NCI-H69 (cell line): ENCODE data around the gene C1orf226.

Experiments used
- DNase-seq: peaks from one replicate; lab custom pipeline; 2025; lab: John Stamatoyannopoulos, UW

Gene C1orf226

GRCh38 chr1:162384601-162385279, 3.2 kb downstream of the C1orf226 start:
- no peak for DNase-seq

GRCh38 chr1:162385280-162385623, 3.7 kb downstream of the C1orf226 start:
- no peak for DNase-seq

GRCh38 chr1:162385702-162386101, 4.2 kb downstream of the C1orf226 start:
- DNase-seq: no peak

- DNase-seq: no peak
Observed at GRCh38 chr1:162386292-162387225, 5.0 kb downstream of the C1orf226 start.

DNA sequence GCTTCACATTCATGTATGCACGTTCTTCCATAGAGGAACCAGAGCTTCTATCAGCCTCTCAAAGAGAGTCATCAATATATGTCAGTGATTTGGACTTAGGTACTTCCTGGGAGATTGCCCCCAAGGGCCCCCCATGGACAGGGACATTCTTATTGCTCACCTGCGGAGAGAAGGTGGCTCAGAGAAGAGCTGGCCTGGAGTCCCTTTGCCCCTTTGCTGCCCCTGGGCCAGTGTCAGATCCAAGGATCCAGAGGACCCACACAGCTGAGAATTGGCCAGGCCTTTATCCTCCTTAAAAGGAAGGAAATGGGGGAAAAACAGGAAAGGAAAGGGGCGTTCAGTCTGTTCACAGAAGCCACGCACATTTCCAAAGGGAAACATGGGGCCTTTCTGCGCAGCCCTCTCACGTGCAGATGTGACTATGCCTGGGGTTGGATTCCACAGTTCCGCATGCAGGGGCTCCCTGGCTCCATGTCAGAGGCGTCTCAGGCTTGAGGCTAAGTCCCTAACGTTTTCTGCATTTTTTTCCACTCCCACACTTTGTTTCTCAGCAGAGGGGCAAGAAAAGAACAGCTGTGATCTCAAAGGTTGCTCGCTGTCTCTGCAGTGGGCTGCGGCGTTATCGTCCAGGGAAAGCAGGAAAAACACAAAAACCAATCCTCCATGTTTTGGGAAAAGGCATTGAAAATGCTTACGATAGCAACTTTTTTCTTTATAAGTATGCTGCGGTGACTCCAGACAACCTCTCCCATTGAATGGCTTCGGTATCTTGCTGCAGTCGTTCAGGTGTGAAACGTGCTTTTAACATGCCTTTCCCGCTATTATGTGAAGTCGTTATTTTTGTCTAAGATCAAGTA, 5.9 kb downstream of the C1orf226 start:
- no peak for DNase-seq

GRCh38 chr1:162388083-162388594, 6.6 kb downstream of the C1orf226 start:
- DNase-seq: no peak

DNA sequence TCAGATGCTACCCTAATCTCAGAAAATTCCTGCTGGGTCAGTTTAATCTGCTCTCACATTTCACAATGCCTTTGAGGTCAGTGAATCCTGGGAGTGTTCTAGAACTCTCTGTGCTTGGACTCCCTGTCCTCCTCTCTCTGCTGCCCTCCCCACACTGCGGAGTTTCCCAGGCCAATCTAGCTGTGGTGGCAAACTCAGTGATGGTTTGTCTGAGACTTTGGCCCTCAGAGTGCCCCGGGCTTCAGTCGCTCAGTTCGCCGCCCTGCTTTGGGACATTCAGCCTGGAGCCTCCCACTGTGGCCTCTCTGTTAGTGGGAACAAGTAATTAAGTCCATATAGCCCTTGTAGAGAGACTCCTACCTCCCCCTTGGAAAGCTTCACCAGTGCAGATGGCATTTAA, 7.1 kb downstream of the C1orf226 start:
- DNase-seq: peak; percentile 43

DNA sequence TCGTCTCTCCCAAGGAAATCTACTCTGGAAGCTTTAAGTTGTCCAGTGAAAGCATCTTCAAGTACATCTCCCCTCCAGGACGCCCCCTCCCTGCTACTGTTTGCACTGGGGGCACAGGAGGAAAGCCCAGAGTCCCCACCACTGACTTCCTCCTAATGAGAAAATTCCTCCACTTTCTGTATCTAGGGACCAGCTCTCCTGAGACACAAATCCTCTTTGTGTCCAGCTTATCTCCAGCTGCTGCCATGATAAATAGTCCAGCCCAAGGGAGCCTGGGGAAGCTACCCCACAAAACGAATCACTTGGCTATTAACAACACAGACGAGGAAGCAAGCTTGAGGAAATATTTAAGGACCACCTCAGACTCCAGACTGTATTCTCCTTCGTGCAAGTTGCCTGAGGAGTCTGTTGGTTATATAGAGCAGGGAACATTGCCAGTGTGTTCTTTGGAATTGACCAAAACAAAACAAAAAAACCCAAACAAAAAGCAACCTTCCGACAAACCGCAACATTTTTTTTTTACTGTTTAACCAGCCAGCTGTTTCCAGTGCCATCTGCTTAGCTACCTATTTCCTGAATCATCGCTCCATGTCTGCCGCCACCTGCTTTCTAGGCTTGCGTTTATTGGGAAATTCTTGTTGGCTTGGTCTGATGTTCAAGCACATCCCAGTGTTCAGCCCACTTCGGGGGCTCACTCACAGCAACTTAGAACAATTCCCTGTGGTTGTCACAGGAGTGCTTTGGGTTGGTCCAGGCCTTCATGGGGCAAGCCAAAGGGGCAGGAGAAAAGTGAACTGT, 7.7 kb downstream of the C1orf226 start:
- DNase-seq: peak; percentile 60

DNA sequence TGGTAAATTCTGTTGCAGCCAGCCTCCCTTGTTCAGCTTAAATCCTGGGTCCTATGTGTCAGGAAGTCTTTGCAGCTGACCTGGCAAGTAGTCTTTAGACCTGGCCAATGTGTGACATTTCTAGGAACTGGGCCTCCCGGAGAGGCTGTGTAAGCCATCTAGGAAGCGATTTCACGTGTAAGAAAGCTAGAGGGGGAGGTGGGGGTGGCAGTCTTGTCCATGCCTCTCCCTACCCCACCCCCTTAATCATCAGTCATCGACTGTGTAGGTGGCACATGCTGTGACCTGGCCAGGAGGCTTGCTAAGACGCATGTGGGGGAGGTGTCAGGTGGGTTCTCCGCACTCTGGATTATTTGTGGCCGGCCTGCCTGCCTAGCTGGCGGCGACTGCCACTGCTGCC, 8.4 kb downstream of the C1orf226 start:
- peak; percentile 38 for DNase-seq

DNA sequence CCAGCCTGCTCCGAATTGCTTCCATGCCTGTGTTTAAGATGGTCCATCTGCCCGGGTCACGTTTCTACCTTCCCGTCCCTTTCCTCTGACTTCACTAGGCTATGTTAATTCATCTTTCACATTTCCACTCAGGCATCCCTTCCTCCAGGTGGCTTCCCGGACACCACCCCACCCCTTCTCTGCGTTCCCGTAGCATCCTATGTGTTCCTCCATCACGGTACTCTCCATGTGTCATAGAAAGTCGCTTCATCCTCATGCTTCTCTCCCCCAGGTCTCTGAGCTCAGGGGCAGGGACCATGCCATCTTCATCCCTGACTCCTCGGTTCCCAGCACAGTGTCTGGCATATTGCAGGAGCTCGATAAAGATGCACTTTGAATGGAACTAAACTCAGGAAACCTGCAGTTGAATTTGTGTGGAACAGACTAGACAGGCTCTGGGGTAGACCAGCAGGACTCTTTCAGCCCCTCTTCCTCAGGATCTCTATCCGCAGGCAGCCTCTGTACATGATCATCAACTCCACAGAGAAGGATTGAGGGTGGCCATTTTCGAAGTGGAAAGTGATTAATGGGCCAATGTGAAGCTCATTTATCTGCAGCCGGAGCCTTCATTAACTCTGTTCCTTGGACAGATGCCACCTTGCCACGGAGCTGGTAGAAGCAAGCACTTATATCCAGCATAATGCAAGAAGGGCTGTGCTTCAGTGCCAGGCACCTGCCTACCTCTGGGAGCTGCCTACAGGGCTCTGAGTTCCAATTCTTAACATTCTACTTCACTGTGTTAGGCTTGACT, 9.1 kb downstream of the C1orf226 start:
- peak; percentile 85 for DNase-seq

- peak; percentile 72 for DNase-seq
Observed at GRCh38 chr1:162391790-162392563, 10.4 kb downstream of the C1orf226 start.

- no peak for DNase-seq
Observed at GRCh38 chr1:162396201-162396906, 14.8 kb downstream of the C1orf226 start.

- DNase-seq: no peak
Observed at GRCh38 chr1:162397039-162397448, 15.5 kb downstream of the C1orf226 start.

- DNase-seq: no peak
Observed at GRCh38 chr1:162397943-162398560, 16.5 kb downstream of the C1orf226 start.

- DNase-seq: peak; percentile 43
Observed at GRCh38 chr1:162398999-162399580, 17.6 kb downstream of the C1orf226 start.

- no peak for DNase-seq
Observed at GRCh38 chr1:162400790-162401355, 19.3 kb downstream of the C1orf226 start.

GRCh38 chr1:162404550-162405160, 23.1 kb downstream of the C1orf226 start:
- no peak for DNase-seq
